Fibroblast of skin of back (primary cell): ENCODE results near the gene PIK3CA. TPM values are rescaled to one million over a fixed set of nuclear protein-coding genes. Genes with fewer than 3 reads are reported as not detected.
"Not testable (repeated sequence)": the region's sequence is repeated elsewhere in the genome, so short reads cannot be mapped to it uniquely, and the experiment has no call there.

Experiments
- DNase-seq: peaks from one replicate; pipeline ENCODE4 v3.0.0-alpha.2; 2013
- polyA plus RNA-seq, 2 experiments: library from polyadenylated mRNA; unstranded; fragments of 120-200 nt; gene quantifications; one replicate each; pipeline ENCODE4 v1.2.1, GENCODE V29; 2013; ENCODE audit not compliant: insufficient read length in 2 of 2

Gene PIK3CA
- 14.7 TPM for polyA plus RNA-seq (2013, experiment 1 of 2; ENCODE audit: insufficient read length)
- 21.1 TPM for polyA plus RNA-seq (2013, experiment 2 of 2; ENCODE audit: insufficient read length)

DNA sequence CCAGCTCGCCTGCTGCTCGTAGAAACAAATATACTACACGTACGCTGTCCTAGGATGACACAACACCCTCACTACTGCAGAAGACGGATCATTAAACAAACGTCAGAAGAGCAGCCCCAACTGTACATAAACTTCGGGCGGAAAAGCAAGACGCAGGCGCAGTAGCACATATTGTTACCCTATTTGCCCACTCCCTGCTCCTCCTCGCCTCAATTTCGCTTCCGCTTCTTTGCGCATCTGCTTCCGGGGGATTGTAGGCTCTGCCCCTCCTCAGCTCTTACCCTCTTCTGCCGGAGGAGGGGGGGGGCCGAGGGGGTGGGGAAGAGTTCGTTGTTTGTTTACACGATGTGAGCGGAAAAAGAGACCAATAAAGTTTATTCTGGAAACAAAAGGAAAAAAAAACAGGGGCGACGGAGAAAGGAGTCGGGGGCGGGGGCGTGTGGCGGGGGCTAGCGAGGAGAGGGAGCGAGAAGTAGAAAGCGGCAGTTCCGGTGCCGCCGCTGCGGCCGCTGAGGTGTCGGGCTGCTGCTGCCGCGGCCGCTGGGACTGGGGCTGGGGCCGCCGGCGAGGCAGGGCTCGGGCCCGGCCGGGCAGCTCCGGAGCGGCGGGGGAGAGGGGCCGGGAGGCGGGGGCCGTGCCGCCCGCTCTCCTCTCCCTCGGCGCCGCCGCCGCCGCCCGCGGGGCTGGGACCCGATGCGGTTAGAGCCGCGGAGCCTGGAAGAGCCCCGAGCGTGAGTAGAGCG, at the start of gene PIK3CA:
Gene PIK3CA, plus strand, starts transcription at position 485 of the 743 bp plus-strand sequence. CDS start 50,469 bp downstream, outside the sequence.
- peak; percentile 99 for DNase-seq

GRCh38 chr3:179098388-179099077, 49.6 kb upstream of the PIK3CA start:
- DNase-seq: peak; percentile 81

DNA sequence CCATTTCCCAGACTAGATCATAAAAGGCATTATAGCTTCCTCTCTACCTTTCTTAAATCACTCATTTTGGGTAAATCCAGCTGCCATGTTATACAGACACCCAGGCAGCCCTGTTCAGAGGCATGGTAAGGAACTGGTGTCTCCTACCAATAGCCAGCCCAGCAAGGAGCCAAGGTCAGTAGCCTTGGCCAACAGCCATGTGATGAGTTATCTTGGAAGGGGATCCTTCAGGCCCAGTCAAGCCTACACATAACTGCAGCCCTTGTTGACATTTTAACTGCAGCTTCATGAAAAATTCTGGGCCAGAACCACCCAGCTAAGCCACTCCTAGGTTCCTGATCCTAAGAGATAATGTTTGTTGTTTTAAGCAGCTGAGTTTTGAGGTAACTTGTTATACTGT, 47.5 kb upstream of the PIK3CA start:
- peak; percentile 47 for DNase-seq

DNA sequence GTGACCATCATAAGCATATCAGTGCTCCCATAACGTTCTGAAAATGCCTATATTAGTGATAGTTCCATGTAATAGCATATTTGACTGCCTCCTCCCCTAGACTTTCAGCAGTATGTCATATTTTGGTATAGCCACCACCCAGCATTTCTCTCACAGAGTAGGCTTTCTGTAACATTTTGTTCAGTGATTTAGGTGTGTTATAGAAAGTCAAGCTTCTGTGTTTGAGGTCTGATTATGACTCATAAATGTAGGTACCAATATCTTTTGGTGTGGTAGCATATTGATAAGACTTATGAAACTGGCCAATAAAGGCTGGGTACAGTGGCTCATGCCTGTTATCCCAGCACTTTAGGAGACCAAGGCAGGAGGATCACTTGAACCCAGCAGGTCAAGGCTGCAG, 42.3 kb upstream of the PIK3CA start:
- DNase-seq: no peak

- DNase-seq: peak; percentile 13
Observed at GRCh38 chr3:179107617-179108016, 40.5 kb upstream of the PIK3CA start.

DNA sequence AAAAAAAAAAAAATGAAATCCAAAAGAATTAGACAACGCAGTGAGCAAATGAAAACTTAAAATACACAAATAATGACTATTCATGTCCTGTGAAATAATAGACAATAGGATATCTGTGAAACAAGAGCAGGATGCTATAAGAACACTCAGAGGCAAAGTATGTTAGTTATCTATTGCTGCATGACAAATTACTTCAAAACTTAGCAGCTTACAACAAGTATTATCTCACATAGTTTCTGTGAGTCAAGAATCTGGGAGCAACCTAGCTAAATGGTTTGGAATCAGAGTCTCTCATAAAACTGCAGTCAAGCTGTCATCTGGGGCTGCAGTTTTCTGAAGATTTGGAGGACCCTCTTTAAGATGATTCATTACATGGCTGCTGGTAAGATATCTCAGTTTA, 40.1 kb upstream of the PIK3CA start:
- DNase-seq: peak; percentile 92

DNA sequence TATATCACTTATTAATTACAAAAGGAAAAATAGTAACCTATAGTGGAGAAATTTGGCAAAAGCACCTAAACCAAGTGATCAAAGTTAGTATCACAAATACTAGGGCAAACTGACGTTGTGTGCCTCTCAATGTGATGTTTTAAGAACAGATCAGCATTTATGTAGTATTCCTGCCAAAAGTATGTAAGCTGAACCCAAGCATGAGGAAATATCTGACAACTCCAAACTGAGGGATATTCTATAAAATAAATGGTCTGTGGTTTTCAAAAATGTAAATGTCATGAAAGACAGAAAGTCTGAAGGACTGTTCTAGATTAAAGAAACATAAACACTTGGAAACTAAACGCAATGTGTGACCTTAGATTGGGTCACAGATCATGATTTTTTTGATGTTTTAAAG, 34.3 kb upstream of the PIK3CA start:
- peak; percentile 50 for DNase-seq

DNA sequence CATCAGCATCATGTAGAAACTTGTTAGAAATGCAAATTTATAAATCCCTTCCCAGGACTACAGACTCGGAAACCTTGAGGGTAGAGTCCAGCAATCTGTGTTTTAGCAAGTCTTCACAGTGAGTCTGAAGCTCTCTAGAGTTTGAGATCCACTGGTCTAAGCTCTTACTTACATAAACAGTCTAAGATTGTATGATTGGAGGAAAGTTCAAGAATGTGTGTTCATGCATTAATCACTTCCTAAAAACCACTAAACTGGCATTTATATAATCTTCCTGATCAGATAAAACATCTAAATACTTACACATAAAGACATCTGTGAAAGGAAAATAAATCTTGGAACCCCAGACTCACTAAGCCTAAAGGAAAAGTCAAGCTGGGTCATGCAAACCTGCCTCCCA, 32.7 kb upstream of the PIK3CA start:
- DNase-seq: peak; percentile 60

- DNase-seq: no peak
Observed at GRCh38 chr3:179116816-179117215, 31.3 kb upstream of the PIK3CA start.

- not testable (repeated sequence) for DNase-seq
Observed at GRCh38 chr3:179132191-179132890, 15.8 kb upstream of the PIK3CA start.

- DNase-seq: no peak
Observed at GRCh38 chr3:179133575-179133974, 14.6 kb upstream of the PIK3CA start.

- DNase-seq: no peak
Observed at GRCh38 chr3:179136195-179136594, 12.0 kb upstream of the PIK3CA start.

- no peak for DNase-seq
Observed at GRCh38 chr3:179141890-179142289, 6.3 kb upstream of the PIK3CA start.

- DNase-seq: peak; percentile 72
Observed at GRCh38 chr3:179146911-179147513, 1.1 kb upstream of the PIK3CA start.

DNA sequence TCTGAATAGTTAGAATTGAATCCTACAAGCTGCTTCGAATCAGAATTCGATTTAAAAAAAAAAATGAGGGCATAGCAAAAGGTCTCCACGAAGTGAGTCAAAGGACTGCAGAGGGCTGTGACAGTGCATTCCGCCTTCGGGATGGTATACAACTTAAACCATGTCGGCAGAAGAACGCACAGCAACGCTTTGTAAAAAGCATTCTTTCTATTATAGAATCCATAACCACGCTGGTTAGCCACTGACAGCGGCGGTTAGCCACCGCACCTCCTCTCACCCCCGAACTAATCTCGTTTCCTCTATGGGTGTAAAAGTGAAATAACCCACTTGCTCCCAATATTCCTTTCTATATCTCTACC, 664 bp upstream of the PIK3CA start:
- DNase-seq: peak; percentile 45

DNA sequence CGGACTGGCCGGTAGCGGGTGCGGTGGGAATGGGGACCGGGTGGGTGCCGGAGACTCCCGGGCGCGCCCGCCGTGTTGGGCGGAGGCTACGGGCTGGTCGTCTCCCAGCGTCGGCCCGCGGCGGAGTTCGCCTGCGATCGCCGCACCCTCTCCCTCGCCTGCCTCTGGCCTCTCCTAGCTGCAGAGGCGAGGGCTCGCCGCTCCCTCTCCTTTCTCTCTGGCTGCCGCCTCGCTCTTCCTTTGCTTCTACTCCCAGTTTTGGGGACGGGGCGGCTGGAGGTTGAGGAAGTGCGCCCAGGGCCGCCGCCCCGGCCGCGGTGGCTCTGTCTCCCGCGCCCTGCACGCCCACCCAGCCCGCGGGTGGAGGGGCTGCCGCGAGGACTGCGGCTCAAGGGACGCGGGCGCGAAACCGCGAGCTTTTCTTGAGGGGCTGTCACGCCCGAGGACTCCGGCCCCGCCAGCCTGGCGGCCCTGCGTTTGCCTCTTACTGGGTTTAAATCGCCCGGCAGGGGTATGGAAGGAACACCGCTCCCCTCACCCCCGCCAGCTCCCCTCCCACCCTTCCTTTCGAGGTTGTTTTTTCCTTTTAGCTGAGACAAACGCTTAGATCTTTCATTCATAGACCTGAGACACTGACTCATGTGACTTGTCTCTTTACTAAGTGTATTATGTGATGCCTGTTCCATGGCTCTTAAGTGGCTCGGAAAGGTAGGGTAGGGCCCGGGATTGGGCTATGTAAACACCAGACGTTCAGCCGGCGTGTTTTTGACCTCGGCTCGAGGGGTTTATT, 654 bp downstream of the PIK3CA start:
- DNase-seq: peak; percentile 52

DNA sequence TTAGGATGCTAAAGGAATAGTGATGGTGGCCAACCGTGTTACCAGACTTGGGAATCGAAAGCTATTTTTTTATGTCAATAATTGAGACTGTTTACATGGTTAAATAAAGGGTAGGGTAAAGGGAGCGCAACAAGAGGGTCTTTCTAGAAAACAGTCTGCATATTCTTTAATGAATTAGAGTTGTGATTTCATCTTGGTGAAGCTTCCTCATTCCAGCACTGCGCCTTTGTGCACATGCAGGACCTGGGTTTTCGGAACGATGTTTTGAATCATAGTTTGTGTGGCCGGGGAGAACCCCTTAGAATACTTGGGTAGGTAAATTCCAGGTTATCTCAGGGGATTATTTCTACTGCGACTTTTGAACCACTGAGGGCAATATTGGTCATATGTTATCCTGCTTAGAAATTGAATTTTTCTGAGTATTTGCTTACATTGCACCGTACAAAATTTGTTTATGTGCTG, 1.3 kb downstream of the PIK3CA start:
- peak; percentile 40 for DNase-seq

- DNase-seq: no peak
Observed at GRCh38 chr3:179149951-179150350, 1.8 kb downstream of the PIK3CA start.

GRCh38 chr3:179150610-179151009, 2.5 kb downstream of the PIK3CA start:
- DNase-seq: no peak

DNA sequence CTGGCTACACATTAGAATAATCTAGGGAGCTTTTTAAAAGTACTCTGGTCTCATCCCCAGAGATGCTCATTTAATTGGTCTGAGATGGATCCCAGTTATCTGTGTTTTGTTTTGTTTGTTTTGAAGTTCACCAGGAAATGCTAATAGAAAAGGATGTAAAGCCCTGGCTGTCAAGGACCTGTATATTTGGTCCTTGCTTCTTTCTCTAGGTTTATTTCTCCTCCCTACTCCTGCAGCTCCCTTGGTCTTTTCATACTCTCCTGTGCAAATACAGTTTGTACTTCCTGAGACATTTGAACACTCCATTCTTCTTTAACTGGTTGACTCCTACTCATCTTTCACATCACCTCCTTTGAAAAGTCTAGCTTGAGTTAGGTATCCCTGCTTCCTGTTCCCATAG, 3.3 kb downstream of the PIK3CA start:
- DNase-seq: no peak

GRCh38 chr3:179156170-179156569, 8.0 kb downstream of the PIK3CA start:
- DNase-seq: no peak

DNA sequence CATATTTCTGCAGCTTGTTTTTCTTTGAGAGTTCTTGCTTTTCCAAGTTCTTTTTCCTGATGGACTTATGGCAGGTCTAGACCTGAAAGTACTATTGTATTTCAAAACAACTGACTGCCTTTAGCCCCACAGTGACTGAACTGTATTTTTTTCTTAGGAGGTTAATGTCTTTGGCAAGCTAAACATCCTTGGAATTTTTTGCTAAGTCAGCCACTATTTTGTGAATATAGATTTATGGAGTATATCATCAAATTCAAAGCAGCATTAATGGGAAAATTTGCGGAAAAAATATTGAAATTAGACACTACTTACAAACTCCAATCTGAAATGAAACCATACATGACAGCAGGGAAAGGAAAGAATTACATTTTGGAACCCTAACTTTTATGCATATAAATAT, 8.6 kb downstream of the PIK3CA start:
- DNase-seq: no peak
